ENCODE data around the gene BRAT1.
"Not testable (repeated sequence)": the region's sequence is repeated elsewhere in the genome, so short reads cannot be mapped to it uniquely, and the experiment has no call there.

BRAT1 gene

GRCh38 chr7:2535872-2536627, 19.3 kb downstream of the BRAT1 start:
- not testable (repeated sequence) for DNase-seq (ENCODE audit: low spot score)

- not testable (repeated sequence) for DNase-seq (ENCODE audit: low spot score)
These were observed 21.1 kb downstream of the BRAT1 start for GRCh38 chr7:2534214-2534613.

- DNase-seq (ENCODE audit: low spot score) = not testable (repeated sequence)
These were observed 21.8 kb downstream of the BRAT1 start for GRCh38 chr7:2533566-2533965.

GRCh38 chr7:2532816-2533215, 22.5 kb downstream of the BRAT1 start:
- not testable (repeated sequence) for DNase-seq (ENCODE audit: low spot score)

GRCh38 chr7:2532199-2532772, 23.0 kb downstream of the BRAT1 start:
- not testable (repeated sequence) for DNase-seq (ENCODE audit: low spot score)

- DNase-seq (ENCODE audit: low spot score) = not testable (repeated sequence)
These were observed 23.6 kb downstream of the BRAT1 start for GRCh38 chr7:2531796-2532110.

- DNase-seq (ENCODE audit: low spot score) = not testable (repeated sequence)
These were observed 24.1 kb downstream of the BRAT1 start for GRCh38 chr7:2530994-2531795.

- DNase-seq (ENCODE audit: low spot score) = no peak
These were observed 25.0 kb downstream of the BRAT1 start for GRCh38 chr7:2530071-2530987.

GRCh38 chr7:2529161-2530070, 25.9 kb downstream of the BRAT1 start:
- DNase-seq (ENCODE audit: low spot score) = peak; percentile 74

GRCh38 chr7:2528481-2529095, 26.7 kb downstream of the BRAT1 start:
- no peak for DNase-seq (ENCODE audit: low spot score)

- DNase-seq (ENCODE audit: low spot score) = no peak
These were observed 27.5 kb downstream of the BRAT1 start for GRCh38 chr7:2527505-2528467.

GRCh38 chr7:2526659-2527504, 28.4 kb downstream of the BRAT1 start:
- no peak for DNase-seq (ENCODE audit: low spot score)

GRCh38 chr7:2525658-2526630, 29.4 kb downstream of the BRAT1 start:
- no peak for DNase-seq (ENCODE audit: low spot score)

GRCh38 chr7:2524808-2525657, 30.3 kb downstream of the BRAT1 start:
- DNase-seq (ENCODE audit: low spot score) = no peak

GRCh38 chr7:2523941-2524807, 31.1 kb downstream of the BRAT1 start:
- peak; percentile 96 for DNase-seq (ENCODE audit: low spot score)
